A673 (cell line): ENCODE measurements around the gene VCAN.

Experiments
- EZH2 ChIP-seq: fragments of 200-600 bp; sonication (generic); IDR thresholded peaks from 2 replicates; pipeline ENCODE4 v1.6.1; 2017; ENCODE audit warnings: borderline replicate concordance, low read depth, mild to moderate bottlenecking, mixed read lengths, antibody characterized with exemption, low read length; ENCODE audit not compliant: poor library complexity, severe bottlenecking
- TF ChIP-seq, protein P1 (sequence below): fragments of 300-800, 200-600 bp; sonication (generic); conservative IDR thresholded peaks from 2 replicates; pipeline ENCODE4 v1.5.1; 2017; ENCODE audit warnings: low read depth, mild to moderate bottlenecking, antibody characterized with exemption, low read length, moderate library complexity, mixed read lengths

GRCh38 chr5:83543898-83544297, 72.4 kb downstream of the VCAN start:
- TF ChIP-seq, protein P1, sequence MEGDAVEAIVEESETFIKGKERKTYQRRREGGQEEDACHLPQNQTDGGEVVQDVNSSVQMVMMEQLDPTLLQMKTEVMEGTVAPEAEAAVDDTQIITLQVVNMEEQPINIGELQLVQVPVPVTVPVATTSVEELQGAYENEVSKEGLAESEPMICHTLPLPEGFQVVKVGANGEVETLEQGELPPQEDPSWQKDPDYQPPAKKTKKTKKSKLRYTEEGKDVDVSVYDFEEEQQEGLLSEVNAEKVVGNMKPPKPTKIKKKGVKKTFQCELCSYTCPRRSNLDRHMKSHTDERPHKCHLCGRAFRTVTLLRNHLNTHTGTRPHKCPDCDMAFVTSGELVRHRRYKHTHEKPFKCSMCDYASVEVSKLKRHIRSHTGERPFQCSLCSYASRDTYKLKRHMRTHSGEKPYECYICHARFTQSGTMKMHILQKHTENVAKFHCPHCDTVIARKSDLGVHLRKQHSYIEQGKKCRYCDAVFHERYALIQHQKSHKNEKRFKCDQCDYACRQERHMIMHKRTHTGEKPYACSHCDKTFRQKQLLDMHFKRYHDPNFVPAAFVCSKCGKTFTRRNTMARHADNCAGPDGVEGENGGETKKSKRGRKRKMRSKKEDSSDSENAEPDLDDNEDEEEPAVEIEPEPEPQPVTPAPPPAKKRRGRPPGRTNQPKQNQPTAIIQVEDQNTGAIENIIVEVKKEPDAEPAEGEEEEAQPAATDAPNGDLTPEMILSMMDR = no peak
- no peak for TF ChIP-seq EZH2
